ENCODE data around the gene CLEC2A. TPM values are rescaled to one million over a fixed set of nuclear protein-coding genes. Genes with fewer than 3 reads are reported as not detected.

Gene CLEC2A
- total and polyA plus RNA-seq, 2 experiments from 2014 or later, result not detected

DNA sequence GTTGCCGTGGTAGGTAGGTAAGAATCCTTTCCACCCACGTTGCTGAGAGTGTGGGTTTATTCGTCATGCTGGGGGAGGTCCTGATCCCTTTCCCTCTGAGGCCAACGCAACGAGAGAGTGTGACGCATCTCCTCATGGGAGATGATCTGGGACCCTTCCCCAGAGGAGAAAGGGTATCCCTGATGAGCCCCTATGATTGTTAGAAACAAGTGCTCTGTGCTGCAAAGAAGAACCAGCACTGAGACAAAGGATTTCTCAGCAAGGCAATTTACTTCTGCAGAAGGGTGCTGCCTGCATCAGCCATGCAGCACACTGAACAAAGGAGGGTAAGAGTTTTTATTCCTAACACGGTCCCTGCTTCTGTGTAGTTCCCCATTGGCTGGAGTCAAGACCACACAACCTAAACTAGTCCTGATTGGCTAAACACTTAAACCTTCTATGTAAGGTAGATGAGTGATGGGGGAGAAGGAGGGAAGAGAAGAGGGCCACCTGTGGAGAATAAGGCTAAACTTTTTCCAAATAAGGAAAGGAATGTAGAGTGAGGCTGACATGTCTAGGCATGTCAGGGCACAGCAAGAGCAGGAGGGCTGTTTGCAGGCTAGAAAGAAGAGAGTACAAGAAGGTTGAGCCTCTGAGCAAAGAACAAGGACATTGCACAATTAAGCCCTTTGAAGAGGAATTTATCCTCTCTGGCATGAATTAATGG lies 21.3 kb downstream of the CLEC2A start:
- Histone ChIP-seq H3K27me3 (ENCODE audit: insufficient read depth) (no peaks in the 10 kb centered on the region), H4K20me1 (replicated peaks; ENCODE audit: insufficient read depth) (no peaks in the 10 kb centered on the region), H3K27ac (ENCODE audit: low read depth) (no peak overlapping the region), H3K36me3 (ENCODE audit: insufficient read depth) (peaks cover 15% of the 10 kb centered on the region), H3K79me2 (replicated peaks; ENCODE audit: insufficient read depth) (no peaks in the 10 kb centered on the region), H3K4me3 (no peak overlapping the region), H2AFZ (no peak overlapping the region), H3K4me1 (ENCODE audit: insufficient read depth) (no peaks in the 10 kb centered on the region), H3F3A (replicated peaks; ENCODE audit: low read depth) (no peaks in the 10 kb centered on the region), H3K4me2 (no peak overlapping the region), H3K9me2 (ENCODE audit: insufficient read depth) (0 out of 2 replicates have a peak, but pooled peaks cover 6% of the 10 kb centered on the region)
- no peak overlapping the region for H3K4me3 Mint-ChIP-seq
- no peak overlapping the region for H3K27ac Mint-ChIP-seq
- no peaks in the 10 kb centered on the region for H3K27me3 Mint-ChIP-seq (ENCODE audit: insufficient read depth, low read depth, poor library complexity)
- peaks cover 36% of the 10 kb centered on the region for H3K36me3 Mint-ChIP-seq (ENCODE audit: low read depth)
- H3K9me3 Mint-ChIP-seq, result peaks cover 48% of the 10 kb centered on the region
- DNase-seq (ENCODE audit: low spot score) (peak; percentile 31), ATAC-seq (peak; percentile 43)
- no peak for TF ChIP-seq ZNF331 (CRISPR knock-in tag; IDR thresholded peaks at IDR 0.05; ENCODE audit: low read depth)
- no peak for TF ChIP-seq POLR2AphosphoS5 (IDR thresholded peaks at IDR 0.05; ENCODE audit: low read depth)
- TF ChIP-seq, protein P1, sequence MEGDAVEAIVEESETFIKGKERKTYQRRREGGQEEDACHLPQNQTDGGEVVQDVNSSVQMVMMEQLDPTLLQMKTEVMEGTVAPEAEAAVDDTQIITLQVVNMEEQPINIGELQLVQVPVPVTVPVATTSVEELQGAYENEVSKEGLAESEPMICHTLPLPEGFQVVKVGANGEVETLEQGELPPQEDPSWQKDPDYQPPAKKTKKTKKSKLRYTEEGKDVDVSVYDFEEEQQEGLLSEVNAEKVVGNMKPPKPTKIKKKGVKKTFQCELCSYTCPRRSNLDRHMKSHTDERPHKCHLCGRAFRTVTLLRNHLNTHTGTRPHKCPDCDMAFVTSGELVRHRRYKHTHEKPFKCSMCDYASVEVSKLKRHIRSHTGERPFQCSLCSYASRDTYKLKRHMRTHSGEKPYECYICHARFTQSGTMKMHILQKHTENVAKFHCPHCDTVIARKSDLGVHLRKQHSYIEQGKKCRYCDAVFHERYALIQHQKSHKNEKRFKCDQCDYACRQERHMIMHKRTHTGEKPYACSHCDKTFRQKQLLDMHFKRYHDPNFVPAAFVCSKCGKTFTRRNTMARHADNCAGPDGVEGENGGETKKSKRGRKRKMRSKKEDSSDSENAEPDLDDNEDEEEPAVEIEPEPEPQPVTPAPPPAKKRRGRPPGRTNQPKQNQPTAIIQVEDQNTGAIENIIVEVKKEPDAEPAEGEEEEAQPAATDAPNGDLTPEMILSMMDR (conservative IDR thresholded peaks at IDR 0.05; ENCODE audit: low read depth in 2 of 2), result no peak
- TF ChIP-seq EZH2phosphoT487 (IDR thresholded peaks at IDR 0.05; ENCODE audit: unreplicated experiment), result no peak
- no peak for TF ChIP-seq ZNF114 (CRISPR knock-in tag; IDR thresholded peaks at IDR 0.05)
- TF ChIP-seq EZH2 (IDR thresholded peaks at IDR 0.05; ENCODE audit: low read depth, unreplicated experiment), result no peak
- TF ChIP-seq, protein P2, sequence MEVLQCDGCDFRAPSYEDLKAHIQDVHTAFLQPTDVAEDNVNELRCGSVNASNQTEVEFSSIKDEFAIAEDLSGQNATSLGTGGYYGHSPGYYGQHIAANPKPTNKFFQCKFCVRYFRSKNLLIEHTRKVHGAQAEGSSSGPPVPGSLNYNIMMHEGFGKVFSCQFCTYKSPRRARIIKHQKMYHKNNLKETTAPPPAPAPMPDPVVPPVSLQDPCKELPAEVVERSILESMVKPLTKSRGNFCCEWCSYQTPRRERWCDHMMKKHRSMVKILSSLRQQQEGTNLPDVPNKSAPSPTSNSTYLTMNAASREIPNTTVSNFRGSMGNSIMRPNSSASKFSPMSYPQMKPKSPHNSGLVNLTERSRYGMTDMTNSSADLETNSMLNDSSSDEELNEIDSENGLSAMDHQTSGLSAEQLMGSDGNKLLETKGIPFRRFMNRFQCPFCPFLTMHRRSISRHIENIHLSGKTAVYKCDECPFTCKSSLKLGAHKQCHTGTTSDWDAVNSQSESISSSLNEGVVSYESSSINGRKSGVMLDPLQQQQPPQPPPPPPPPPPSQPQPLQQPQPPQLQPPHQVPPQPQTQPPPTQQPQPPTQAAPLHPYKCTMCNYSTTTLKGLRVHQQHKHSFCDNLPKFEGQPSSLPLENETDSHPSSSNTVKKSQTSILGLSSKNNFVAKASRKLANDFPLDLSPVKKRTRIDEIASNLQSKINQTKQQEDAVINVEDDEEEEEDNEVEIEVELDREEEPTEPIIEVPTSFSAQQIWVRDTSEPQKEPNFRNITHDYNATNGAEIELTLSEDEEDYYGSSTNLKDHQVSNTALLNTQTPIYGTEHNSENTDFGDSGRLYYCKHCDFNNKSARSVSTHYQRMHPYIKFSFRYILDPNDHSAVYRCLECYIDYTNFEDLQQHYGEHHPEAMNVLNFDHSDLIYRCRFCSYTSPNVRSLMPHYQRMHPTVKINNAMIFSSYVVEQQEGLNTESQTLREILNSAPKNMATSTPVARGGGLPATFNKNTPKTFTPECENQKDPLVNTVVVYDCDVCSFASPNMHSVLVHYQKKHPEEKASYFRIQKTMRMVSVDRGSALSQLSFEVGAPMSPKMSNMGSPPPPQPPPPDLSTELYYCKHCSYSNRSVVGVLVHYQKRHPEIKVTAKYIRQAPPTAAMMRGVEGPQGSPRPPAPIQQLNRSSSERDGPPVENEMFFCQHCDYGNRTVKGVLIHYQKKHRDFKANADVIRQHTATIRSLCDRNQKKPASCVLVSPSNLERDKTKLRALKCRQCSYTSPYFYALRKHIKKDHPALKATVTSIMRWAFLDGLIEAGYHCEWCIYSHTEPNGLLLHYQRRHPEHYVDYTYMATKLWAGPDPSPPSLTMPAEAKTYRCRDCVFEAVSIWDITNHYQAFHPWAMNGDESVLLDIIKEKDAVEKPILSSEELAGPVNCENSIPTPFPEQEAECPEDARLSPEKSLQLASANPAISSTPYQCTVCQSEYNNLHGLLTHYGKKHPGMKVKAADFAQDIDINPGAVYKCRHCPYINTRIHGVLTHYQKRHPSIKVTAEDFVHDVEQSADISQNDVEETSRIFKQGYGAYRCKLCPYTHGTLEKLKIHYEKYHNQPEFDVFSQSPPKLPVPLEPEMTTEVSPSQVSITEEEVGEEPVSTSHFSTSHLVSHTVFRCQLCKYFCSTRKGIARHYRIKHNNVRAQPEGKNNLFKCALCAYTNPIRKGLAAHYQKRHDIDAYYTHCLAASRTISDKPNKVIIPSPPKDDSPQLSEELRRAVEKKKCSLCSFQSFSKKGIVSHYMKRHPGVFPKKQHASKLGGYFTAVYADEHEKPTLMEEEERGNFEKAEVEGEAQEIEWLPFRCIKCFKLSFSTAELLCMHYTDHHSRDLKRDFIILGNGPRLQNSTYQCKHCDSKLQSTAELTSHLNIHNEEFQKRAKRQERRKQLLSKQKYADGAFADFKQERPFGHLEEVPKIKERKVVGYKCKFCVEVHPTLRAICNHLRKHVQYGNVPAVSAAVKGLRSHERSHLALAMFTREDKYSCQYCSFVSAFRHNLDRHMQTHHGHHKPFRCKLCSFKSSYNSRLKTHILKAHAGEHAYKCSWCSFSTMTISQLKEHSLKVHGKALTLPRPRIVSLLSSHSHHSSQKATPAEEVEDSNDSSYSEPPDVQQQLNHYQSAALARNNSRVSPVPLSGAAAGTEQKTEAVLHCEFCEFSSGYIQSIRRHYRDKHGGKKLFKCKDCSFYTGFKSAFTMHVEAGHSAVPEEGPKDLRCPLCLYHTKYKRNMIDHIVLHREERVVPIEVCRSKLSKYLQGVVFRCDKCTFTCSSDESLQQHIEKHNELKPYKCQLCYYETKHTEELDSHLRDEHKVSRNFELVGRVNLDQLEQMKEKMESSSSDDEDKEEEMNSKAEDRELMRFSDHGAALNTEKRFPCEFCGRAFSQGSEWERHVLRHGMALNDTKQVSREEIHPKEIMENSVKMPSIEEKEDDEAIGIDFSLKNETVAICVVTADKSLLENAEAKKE (CRISPR knock-in tag; IDR thresholded peaks at IDR 0.05), result no peak
- TF ChIP-seq, protein P3, sequence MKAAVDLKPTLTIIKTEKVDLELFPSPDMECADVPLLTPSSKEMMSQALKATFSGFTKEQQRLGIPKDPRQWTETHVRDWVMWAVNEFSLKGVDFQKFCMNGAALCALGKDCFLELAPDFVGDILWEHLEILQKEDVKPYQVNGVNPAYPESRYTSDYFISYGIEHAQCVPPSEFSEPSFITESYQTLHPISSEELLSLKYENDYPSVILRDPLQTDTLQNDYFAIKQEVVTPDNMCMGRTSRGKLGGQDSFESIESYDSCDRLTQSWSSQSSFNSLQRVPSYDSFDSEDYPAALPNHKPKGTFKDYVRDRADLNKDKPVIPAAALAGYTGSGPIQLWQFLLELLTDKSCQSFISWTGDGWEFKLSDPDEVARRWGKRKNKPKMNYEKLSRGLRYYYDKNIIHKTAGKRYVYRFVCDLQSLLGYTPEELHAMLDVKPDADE (IDR thresholded peaks at IDR 0.05), result no peak
- TF ChIP-seq NANOG (IDR thresholded peaks at IDR 0.05; ENCODE audit: borderline replicate concordance), result no peak
- TF ChIP-seq JUNB (IDR thresholded peaks at IDR 0.05; ENCODE audit: unreplicated experiment), result no peak
- no peak for TF ChIP-seq STAT1 (IDR thresholded peaks at IDR 0.05; ENCODE audit: unreplicated experiment)
- TF ChIP-seq CREB1 (CRISPR knock-in tag; IDR thresholded peaks at IDR 0.05; ENCODE audit: low read depth), result no peak
- TF ChIP-seq, protein P4, sequence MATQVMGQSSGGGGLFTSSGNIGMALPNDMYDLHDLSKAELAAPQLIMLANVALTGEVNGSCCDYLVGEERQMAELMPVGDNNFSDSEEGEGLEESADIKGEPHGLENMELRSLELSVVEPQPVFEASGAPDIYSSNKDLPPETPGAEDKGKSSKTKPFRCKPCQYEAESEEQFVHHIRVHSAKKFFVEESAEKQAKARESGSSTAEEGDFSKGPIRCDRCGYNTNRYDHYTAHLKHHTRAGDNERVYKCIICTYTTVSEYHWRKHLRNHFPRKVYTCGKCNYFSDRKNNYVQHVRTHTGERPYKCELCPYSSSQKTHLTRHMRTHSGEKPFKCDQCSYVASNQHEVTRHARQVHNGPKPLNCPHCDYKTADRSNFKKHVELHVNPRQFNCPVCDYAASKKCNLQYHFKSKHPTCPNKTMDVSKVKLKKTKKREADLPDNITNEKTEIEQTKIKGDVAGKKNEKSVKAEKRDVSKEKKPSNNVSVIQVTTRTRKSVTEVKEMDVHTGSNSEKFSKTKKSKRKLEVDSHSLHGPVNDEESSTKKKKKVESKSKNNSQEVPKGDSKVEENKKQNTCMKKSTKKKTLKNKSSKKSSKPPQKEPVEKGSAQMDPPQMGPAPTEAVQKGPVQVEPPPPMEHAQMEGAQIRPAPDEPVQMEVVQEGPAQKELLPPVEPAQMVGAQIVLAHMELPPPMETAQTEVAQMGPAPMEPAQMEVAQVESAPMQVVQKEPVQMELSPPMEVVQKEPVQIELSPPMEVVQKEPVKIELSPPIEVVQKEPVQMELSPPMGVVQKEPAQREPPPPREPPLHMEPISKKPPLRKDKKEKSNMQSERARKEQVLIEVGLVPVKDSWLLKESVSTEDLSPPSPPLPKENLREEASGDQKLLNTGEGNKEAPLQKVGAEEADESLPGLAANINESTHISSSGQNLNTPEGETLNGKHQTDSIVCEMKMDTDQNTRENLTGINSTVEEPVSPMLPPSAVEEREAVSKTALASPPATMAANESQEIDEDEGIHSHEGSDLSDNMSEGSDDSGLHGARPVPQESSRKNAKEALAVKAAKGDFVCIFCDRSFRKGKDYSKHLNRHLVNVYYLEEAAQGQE (IDR thresholded peaks at IDR 0.05; ENCODE audit: unreplicated experiment), result no peak
- no peaks in the 10 kb centered on the region for H3K4me1 Mint-ChIP-seq
